HG03175 (cell line): ENCODE results near the gene CRTAP.
"Not testable (repeated sequence)": the region's sequence is repeated elsewhere in the genome, so short reads cannot be mapped to it uniquely, and the experiment has no call there.

Experiments
- ATAC-seq: cut with Tn5 transposase; IDR thresholded peaks from one replicate; pipeline ENCODE4 v1.9.1; 2021; ENCODE audit warnings: mild to moderate bottlenecking, moderate library complexity; ENCODE audit not compliant: unreplicated experiment

Gene CRTAP

DNA sequence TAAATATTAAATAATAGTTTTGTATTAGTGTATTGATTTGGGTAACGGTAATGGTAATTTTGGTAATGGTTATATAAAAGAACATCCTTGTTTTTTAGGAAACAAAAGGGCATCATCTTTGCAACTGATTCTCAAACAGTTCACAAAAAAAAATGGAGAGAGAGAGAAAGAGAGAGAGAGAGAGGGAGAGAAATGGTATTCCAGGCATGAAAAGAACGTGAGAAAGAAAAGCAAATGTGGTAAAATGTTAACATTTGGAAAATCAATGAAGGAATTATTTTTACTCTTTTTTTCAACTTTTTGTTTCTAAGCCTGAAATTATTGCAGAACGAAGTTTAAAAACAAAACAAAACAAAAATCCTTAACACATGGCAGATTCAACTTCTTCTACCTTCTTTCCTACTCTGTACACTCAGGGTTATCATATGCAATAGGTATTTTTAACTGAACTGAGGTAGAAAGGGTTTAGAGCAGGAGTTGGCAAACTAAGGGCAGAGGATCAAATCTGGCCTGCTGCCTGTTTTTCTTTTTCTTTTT, 14.6 kb upstream of the CRTAP start:
- no peak for ATAC-seq

DNA sequence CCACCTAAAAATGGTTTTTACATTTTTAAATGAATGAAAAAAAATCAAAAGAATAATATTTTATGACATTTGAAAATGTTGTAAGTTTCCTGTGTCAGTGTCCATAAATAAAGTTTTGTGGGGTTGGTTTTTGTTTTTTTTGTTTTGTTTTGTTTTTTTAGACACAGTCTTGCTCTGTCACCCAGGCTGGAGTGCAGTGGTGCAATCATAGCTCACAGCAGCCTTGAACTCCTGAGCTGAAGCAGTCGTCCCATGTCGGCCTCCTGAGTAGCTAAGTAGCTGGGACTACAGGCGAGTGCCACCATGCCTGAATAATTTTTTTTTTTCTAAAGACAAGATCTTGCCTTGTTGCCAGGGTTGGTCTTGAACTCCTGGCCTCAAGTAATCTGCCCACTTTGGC, 14.1 kb upstream of the CRTAP start:
- ATAC-seq, result no peak

GRCh38 chr3:33100229-33100628, 13.6 kb upstream of the CRTAP start:
- ATAC-seq, result no peak

GRCh38 chr3:33103034-33103433, 10.8 kb upstream of the CRTAP start:
- ATAC-seq, result no peak

DNA sequence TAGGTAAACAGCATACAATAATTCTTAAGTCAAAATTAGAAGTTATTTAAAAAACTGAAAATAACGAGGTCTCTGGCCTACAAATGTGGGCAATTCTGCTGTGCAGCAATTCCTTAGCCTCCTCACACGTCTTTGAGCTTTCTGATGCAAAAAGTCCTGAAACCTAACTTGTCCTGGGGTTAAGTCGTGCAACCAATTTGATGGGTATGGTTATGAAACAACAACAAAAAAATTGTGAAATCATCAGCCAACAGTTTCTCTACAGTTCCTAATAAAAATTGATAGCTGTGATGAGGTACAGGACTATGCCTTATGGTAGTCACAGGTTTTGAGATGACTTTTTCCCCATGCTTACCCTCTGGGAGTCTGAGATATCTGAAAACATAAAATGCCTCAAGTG, 10.3 kb upstream of the CRTAP start:
- ATAC-seq, result no peak

DNA sequence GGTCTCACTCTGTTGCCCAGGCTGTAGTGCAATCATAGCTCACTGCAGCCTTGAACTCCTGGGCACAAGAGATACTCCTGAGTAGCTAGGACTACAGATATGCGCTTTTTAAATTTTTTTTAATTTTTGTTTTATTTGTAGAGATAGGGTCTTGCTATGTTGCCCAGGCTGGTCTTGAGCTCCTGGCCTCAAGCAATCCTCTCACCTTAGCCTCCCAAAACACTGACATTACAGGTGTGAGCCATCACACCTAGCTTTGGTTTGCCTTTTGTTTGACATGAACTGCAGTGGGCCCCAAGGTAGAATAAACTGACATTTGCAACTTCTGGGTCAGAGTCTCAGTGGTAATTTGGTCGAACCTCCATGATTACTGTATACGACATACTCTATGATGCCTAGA, 9.0 kb upstream of the CRTAP start:
- no peak for ATAC-seq

GRCh38 chr3:33105341-33105948, 8.4 kb upstream of the CRTAP start:
- no peak for ATAC-seq

- ATAC-seq, result not testable (repeated sequence)
Measured at GRCh38 chr3:33106854-33107253, 7.0 kb upstream of the CRTAP start.

GRCh38 chr3:33111581-33111980, 2.2 kb upstream of the CRTAP start:
- ATAC-seq, result peak; percentile 28

- ATAC-seq, result no peak
Measured at GRCh38 chr3:33114622-33115023, 809 bp downstream of the CRTAP start.

DNA sequence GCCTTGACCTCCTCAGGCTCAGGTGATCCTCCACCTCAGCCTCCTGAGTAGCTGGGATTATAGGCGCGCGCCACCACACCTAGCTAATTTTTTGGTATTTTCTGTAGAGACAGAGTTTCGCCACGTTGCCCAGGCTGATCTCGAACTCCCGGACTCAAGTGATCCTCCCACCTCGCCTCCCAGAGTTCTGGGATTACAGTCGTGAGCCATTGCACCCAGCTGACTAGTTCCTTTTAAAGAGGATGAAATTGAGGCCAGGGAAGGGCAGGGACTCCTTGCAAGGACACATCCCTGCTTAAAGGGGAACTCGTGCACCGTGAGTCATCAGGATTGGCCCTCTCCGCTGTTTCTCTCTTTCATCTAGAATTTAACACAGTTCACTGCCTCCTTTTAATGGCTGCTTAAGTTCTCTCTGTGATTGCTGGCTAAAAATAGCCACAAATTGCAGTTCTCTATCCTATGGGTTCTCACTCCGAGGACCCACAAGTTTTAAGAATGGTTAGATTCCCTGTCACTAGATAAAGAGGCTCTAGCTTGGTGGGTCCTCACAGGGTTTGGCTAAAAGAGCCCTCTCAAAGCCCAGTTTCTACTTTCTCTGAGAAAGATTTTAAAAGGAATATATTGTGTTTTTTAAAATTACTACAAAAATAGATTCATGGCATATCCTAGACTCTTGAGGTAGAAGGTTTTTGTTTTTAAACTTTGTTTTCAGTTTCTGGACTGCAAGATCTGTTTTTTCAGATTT, 1.4 kb downstream of the CRTAP start:
- ATAC-seq, result no peak

DNA sequence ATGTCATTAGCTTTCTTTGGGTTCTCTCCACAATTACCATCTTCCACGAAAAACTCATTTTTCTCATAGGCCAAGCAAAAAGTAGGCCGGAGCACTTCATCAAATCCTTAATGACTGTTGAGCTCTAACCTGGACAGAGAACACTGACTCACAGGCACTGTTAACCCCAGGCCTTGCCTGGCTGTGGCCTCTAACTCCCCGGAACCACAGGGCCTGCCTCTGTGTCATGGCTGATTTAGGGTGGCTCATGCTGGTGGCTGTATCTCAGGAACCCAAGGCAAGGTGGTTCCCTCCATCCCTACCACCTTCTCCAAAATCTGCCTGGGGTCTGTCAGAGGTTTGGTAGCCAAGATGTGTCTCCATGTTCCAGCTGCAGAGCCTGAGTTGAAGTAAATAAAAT, 3.6 kb downstream of the CRTAP start:
- no peak for ATAC-seq

DNA sequence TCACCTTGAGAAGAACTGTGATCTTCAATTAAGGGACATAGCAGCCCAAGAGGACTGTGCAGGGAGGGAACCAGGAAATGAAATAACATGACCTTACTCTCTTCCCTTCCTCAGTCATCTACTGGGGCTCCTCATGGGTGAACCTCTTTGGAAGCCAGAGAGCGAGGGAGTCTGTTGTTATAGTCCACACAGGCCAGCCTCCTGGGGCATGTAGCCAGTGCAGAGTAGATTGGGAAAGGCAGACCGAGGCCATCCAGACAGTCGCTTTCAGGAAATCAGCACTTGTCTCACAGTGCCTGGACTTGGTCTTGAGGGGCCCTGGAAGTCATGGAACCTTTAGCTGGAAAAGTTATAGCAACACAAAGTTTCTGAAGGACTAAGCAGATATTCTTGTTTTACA, 6.1 kb downstream of the CRTAP start:
- ATAC-seq, result no peak

DNA sequence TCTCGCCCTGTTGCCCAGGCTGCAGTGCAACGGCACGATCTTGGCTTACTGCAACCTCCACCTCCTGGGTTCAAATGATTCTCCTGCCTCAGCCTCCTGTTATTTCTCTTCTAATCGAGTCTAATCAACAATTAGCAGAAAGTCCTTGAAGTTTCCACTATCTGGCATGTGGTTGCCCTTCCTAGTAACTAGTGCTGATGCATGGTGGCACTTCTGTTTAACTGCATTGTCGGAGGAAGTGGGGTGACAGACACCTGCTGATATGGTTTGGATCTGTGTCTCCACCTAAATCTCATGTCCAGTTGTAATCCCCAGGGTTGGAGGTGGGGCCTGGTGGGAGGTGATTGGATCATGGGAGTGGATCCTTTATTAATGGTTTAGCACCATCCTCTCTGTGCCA, 9.2 kb downstream of the CRTAP start:
- no peak for ATAC-seq

DNA sequence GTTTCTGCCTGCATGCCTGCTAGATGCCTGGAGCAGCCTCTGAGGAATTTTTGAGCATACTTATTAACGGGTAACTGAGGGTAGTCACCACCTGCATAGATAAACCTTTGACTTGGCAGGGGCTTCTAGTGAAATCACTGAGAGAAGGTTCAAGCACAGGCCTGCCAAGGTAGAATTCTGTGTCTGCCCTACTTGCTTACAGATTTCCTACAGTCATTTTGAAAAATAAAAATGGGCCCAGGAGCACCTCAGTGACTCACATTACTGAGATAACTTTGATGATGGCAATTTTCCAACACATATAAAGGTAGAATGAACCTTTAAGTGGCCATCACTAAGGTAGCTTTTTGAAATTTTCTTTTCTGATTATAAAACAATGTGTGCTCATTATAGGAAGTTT, 10.8 kb downstream of the CRTAP start:
- ATAC-seq, result no peak

DNA sequence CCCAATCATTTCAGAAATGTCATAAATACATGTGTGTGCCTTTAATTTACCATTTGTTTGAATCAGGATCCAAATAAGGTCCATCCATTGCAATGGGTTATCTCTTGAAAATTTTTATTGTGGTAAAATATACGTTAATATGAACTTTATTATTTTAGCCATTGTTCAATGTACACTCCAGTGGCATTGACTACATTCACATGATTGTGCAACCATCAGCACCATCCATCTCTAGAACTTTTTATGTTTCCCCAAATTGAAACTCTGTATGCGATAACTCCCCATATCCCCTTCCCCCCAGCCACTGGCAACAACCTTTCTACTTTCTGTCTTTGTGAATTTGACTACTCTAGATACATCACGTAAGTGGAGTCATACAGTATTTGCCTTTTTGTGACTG, 12.0 kb downstream of the CRTAP start:
- no peak for ATAC-seq

- ATAC-seq, result no peak
Measured at GRCh38 chr3:33128706-33129105, 14.9 kb downstream of the CRTAP start.

DNA sequence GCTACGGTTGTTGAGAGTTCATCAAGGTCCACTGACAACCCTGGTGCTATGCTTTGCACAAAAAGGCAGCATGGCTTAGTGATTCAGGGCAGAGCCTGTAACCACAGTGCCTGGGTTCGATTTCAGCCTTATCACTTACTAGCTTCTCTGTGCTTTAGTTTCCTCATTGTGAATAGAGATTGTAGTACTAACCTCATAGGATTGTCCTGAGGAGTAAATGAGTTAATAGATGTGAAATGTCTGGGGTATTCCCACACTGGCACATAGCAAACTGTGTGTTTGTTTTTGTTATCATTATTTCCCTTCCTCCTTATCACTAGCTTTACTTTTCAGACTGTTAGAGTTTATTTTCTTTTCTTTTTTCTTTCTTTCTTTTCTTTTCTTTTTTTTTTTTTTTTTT, 16.3 kb downstream of the CRTAP start:
- ATAC-seq, result no peak

- ATAC-seq, result peak; percentile 86
Measured at GRCh38 chr3:33131331-33132018, 17.7 kb downstream of the CRTAP start.

- no peak for ATAC-seq
Measured at GRCh38 chr3:33132019-33132360, 18.2 kb downstream of the CRTAP start.

DNA sequence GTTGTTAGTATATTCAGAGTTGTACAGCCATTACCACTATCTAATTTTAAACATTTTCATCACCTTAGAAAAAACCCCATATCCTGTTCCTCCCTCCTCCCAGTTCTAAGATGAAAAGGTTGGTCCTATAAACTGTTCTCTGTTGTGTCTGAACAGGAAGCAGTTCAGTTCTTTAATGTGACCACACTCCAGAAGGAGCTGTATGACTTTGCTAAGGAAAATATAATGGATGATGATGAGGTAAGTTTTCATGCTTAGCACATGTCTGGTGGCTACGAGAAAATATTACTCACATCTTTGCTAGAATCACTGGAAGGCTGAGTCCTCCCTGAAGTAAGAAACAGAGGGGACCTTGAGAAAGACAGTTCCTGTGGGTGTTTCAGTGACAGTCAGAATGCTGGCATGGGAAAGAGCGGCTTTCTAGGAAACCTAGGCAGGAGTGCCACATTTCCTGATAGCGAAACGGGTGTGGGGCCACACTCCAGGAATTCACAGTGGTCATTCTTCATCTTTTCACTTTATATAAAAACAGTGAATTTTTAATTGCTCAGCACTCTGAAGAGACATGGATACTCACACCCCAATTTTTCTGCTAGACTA, 20.3 kb downstream of the CRTAP start:
- ATAC-seq, result no peak

DNA sequence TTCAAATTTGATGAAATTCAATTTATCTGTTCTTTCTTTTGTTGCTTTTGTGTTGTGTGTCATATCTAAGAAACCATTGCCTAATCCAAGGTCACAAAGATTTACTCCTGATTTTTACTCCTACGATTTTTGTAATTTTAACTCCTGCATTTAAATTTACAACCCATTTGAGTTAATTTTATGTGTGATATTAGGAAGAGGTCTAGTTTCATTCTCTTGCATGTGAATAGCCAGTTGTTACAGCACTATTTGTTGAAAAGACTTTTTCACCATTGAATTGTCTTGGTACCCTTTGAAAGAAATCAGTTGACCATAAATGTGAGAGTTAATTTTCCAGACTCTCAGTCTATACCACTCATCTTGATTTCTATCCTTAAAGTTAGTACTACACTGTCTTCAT, 23.9 kb downstream of the CRTAP start:
- no peak for ATAC-seq
